Stimulated activated CD8-positive, alpha-beta memory T cell treated with anti-CD3 and anti-CD28 coated beads, Interleukin-15, amount 100 ng/mL, for 4 hours (primary cell): ENCODE results near the gene ADGB.
A peak's percentile ranks its signal among the peaks of the same experiment; 100 is the strongest.
"Not testable (repeated sequence)": the region's sequence is repeated elsewhere in the genome, so short reads cannot be mapped to it uniquely, and the experiment has no call there.

Source experiments
- DNase-seq, 2 donors: peaks; one replicate each; pipeline ENCODE4 v3.0.0-alpha.2; 2020; ENCODE audit warnings: low read depth in 2 of 2

The ADGB gene

GRCh38 chr6:146819596-146820320 lies 221.0 kb downstream of the ADGB start:
- no peak for DNase-seq

GRCh38 chr6:146827216-146827928 lies 228.6 kb downstream of the ADGB start:
- DNase-seq = no peak

GRCh38 chr6:146829792-146830565 lies 231.2 kb downstream of the ADGB start:
- DNase-seq = no peak

- no peak for DNase-seq
These were observed 234.4 kb downstream of the ADGB start for GRCh38 chr6:146833157-146833556.

- DNase-seq = no peak
These were observed 241.4 kb downstream of the ADGB start for GRCh38 chr6:146840216-146840615.

- DNase-seq = no peak
These were observed 241.9 kb downstream of the ADGB start for GRCh38 chr6:146840641-146841040.

GRCh38 chr6:146847426-146847825 lies 248.7 kb downstream of the ADGB start:
- no peak for DNase-seq

- no peak for DNase-seq
These were observed 251.6 kb downstream of the ADGB start for GRCh38 chr6:146850238-146850896.

- DNase-seq = no peak
These were observed 252.2 kb downstream of the ADGB start for GRCh38 chr6:146850981-146851380.

- DNase-seq = no peak
These were observed 253.1 kb downstream of the ADGB start for GRCh38 chr6:146851837-146852236.

- not testable (repeated sequence) for DNase-seq
These were observed 255.9 kb downstream of the ADGB start for GRCh38 chr6:146854521-146855255.

GRCh38 chr6:146855889-146856288 lies 257.1 kb downstream of the ADGB start:
- DNase-seq = no peak

GRCh38 chr6:146856296-146856695 lies 257.5 kb downstream of the ADGB start:
- DNase-seq = no peak

- DNase-seq = peak; percentile 31 to 33
These were observed 258.6 kb downstream of the ADGB start for GRCh38 chr6:146857180-146857979.

GRCh38 chr6:146857980-146858347 lies 259.2 kb downstream of the ADGB start:
- DNase-seq = no peak

GRCh38 chr6:146859206-146859605 lies 260.4 kb downstream of the ADGB start:
- DNase-seq = no peak

- DNase-seq = no peak
These were observed 261.2 kb downstream of the ADGB start for GRCh38 chr6:146859795-146860495.

GRCh38 chr6:146860583-146860982 lies 261.8 kb downstream of the ADGB start:
- DNase-seq = no peak

GRCh38 chr6:146861029-146861563 lies 262.3 kb downstream of the ADGB start:
- DNase-seq = no peak

- no peak for DNase-seq
These were observed 262.9 kb downstream of the ADGB start for GRCh38 chr6:146861716-146862115.
